ENCODE data around the gene KIF1C. TPM values are rescaled to one million over a fixed set of nuclear protein-coding genes. Genes with fewer than 3 reads are reported as not detected.

Gene KIF1C
- total and polyA plus RNA-seq, 9 of the 15 experiments (the other 6 are each of a cell fraction or from before 2014, with no cell fraction given) = 0.38 to 68.4 (median 25.1) TPM

- TF ChIP-seq AFF4 (CRISPR knock-in tag; IDR thresholded peaks at IDR 0.05) (no peak; the same call in 1 of the 2 replicates), MBD2 (IDR thresholded peaks at IDR 0.05; ENCODE audit: borderline replicate concordance, low read depth) (peak; percentile 99), CREB3 (tag; conservative IDR thresholded peaks at IDR 0.05; ENCODE audit: low read depth) (no peak), ZNF583 (CRISPR knock-in tag; IDR thresholded peaks at IDR 0.05) (no peak), HEY1 (CRISPR knock-in tag; IDR thresholded peaks at IDR 0.05; ENCODE audit: borderline replicate concordance) (no peak), CEBPB (tag; IDR thresholded peaks at IDR 0.05) (no peak), HOXB6 (CRISPR knock-in tag; IDR thresholded peaks at IDR 0.05; ENCODE audit: borderline replicate concordance) (no peak), E2F5 (CRISPR knock-in tag; IDR thresholded peaks at IDR 0.05) (no peak), ZNF124 (CRISPR knock-in tag; IDR thresholded peaks at IDR 0.05) (no peak), PHB2 (IDR thresholded peaks at IDR 0.05; ENCODE audit: low read depth) (no peak), THAP7 (CRISPR knock-in tag; IDR thresholded peaks at IDR 0.05) (no peak), MAFF (IDR thresholded peaks at IDR 0.05; ENCODE audit: low read length) (no peak), ID3 (CRISPR knock-in tag; IDR thresholded peaks at IDR 0.05) (no peak), ID3 (tag; IDR thresholded peaks at IDR 0.05) (peak; percentile 70; the same call in 1 of the 2 replicates), ZNF511 (CRISPR knock-in tag; IDR thresholded peaks at IDR 0.05) (peak; percentile 49; the same call in 1 of the 2 replicates), HDAC1 (IDR thresholded peaks at IDR 0.05) (peak in 1 of 2 experiments; percentile 33; a peak in 1 of 4 replicates), SLC30A9 (CRISPR knock-in tag; IDR thresholded peaks at IDR 0.05) (no peak), GABPB1 (CRISPR knock-in tag; IDR thresholded peaks at IDR 0.05) (peak; percentile 54), STAT5B (CRISPR knock-in tag; IDR thresholded peaks at IDR 0.05) (no peak), NUFIP1 (IDR thresholded peaks at IDR 0.05; ENCODE audit: partially characterized antibody) (no peak)
Observed at GRCh38 chr17:4966844-4967538, 30.8 kb upstream of the KIF1C start (continued).

All from K562 (cell line).